WI38 (cell line): ENCODE measurements around the gene FZD8.

Experiments
- H3K4me3 ChIP-seq: 2 replicates; pipeline ENCODE4 v1.5.1; 2011; ENCODE audit warnings: low read depth, mild to moderate bottlenecking, control low read depth, low read length
- CTCF ChIP-seq: IDR thresholded peaks from 2 replicates; pipeline ENCODE4 v1.5.1; 2012; ENCODE audit warnings: low read depth, mild to moderate bottlenecking, control low read depth, low read length

The FZD8 gene

GRCh38 chr10:35674843-35675242 is 32.7 kb upstream of the FZD8 start:
- no peak overlapping the region for H3K4me3 ChIP-seq
- no peak for TF ChIP-seq CTCF

GRCh38 chr10:35668865-35669650 is 27.0 kb upstream of the FZD8 start:
- no peak overlapping the region for H3K4me3 ChIP-seq
- TF ChIP-seq CTCF = no peak

- no peak for TF ChIP-seq CTCF
- no peak overlapping the region for H3K4me3 ChIP-seq
Observed at GRCh38 chr10:35667971-35668370, 25.9 kb upstream of the FZD8 start.

GRCh38 chr10:35667270-35667889 is 25.3 kb upstream of the FZD8 start:
- no peak for TF ChIP-seq CTCF
- H3K4me3 ChIP-seq = no peak overlapping the region

- TF ChIP-seq CTCF = no peak
- H3K4me3 ChIP-seq = no peak overlapping the region
Observed at GRCh38 chr10:35661236-35661635, 19.1 kb upstream of the FZD8 start.

GRCh38 chr10:35659456-35659855 is 17.4 kb upstream of the FZD8 start:
- H3K4me3 ChIP-seq = no peak overlapping the region
- no peak for TF ChIP-seq CTCF

GRCh38 chr10:35657621-35658020 is 15.5 kb upstream of the FZD8 start:
- no peak for TF ChIP-seq CTCF
- H3K4me3 ChIP-seq = no peak overlapping the region
